ENCODE measurements around the gene NFX1. TPM values are rescaled to one million over a fixed set of nuclear protein-coding genes. Genes with fewer than 3 reads are reported as not detected.
"Not testable (repeated sequence)": the region's sequence is repeated elsewhere in the genome, so short reads cannot be mapped to it uniquely, and the experiment has no call there.

The NFX1 gene
- total RNA-seq, 1 experiment from 2014 or later: 15.4 TPM

GRCh38 chr9:33393581-33393980, 103.3 kb downstream of the NFX1 start:
- DNase-seq (no peak), ATAC-seq (no peak)
- H3K4me1 ChIP-seq (ENCODE audit: insufficient read depth, low read length): peaks cover 6% of the 10 kb centered on the region; the same call in 1 of the 2 replicates
- no peaks in the 10 kb centered on the region for H3K36me3 ChIP-seq (ENCODE audit: low read depth, low read length)
- no peak overlapping the region for H3K4me3 ChIP-seq (ENCODE audit: low read length)
- no peaks in the 10 kb centered on the region for H3K79me2 ChIP-seq (ENCODE audit: low read length)
- no peaks in the 10 kb centered on the region for H4K20me1 ChIP-seq (ENCODE audit: low read length)
- ChIA-PET POLR2A (ENCODE audit: unreplicated experiment) (no interaction called here), CTCF (no interaction called here)
- intact Hi-C loops (cut with micrococcal nuclease): no loop called here
- no peaks in the 10 kb centered on the region for H3K27me3 ChIP-seq (ENCODE audit: low read length)
- H2AFZ ChIP-seq (ENCODE audit: low read length): no peak overlapping the region
- H3K4me2 ChIP-seq (ENCODE audit: low read length): no peak overlapping the region
- H3K27ac ChIP-seq (ENCODE audit: low read length): no peak overlapping the region
- no peak overlapping the region for H3K9ac ChIP-seq (ENCODE audit: low read length)
- H3K9me2 ChIP-seq (replicated peaks; ENCODE audit: low read length): no peaks in the 10 kb centered on the region
- no peak for TF ChIP-seq EZH2 (IDR thresholded peaks at IDR 0.05; ENCODE audit: low read length, unreplicated experiment)
- TF ChIP-seq CTCF (conservative IDR thresholded peaks at IDR 0.05; ENCODE audit: low read depth, low read length): no peak
- TF ChIP-seq EZH2phosphoT487 (IDR thresholded peaks at IDR 0.05; ENCODE audit: borderline replicate concordance, low read length): no peak
- no peaks in the 10 kb centered on the region for H3K9me3 ChIP-seq (ENCODE audit: low read length)
- no peaks in the 10 kb centered on the region for H3F3A ChIP-seq (ENCODE audit: low read length, unreplicated experiment)
- no TSS peak for BruUV-seq (replicated peaks)

GRCh38 chr9:33393986-33394385, 103.7 kb downstream of the NFX1 start:
- H2AFZ ChIP-seq (ENCODE audit: low read length); H3K4me2 ChIP-seq (ENCODE audit: low read length); POLR2A ChIA-PET (ENCODE audit: unreplicated experiment); H4K20me1 ChIP-seq (ENCODE audit: low read length); ATAC-seq; H3K27me3 ChIP-seq (ENCODE audit: low read length); H3K79me2 ChIP-seq (ENCODE audit: low read length); BruUV-seq (replicated peaks); intact Hi-C loops (cut with micrococcal nuclease); H3K9me3 ChIP-seq (ENCODE audit: low read length); H3K27ac ChIP-seq (ENCODE audit: low read length); H3K9me2 ChIP-seq (replicated peaks; ENCODE audit: low read length); H3K4me3 ChIP-seq (ENCODE audit: low read length); H3K36me3 ChIP-seq (ENCODE audit: low read depth, low read length); CTCF ChIA-PET; H3K4me1 ChIP-seq (ENCODE audit: insufficient read depth, low read length); H3F3A ChIP-seq (ENCODE audit: low read length, unreplicated experiment); DNase-seq; H3K9ac ChIP-seq (ENCODE audit: low read length): not testable (repeated sequence)

GRCh38 chr9:33395159-33395879, 105.0 kb downstream of the NFX1 start:
- DNase-seq; H3K4me3 ChIP-seq (ENCODE audit: low read length); H3K9me3 ChIP-seq (ENCODE audit: low read length); H3K27me3 ChIP-seq (ENCODE audit: low read length); BruUV-seq (replicated peaks); H4K20me1 ChIP-seq (ENCODE audit: low read length); ATAC-seq; H3K9me2 ChIP-seq (replicated peaks; ENCODE audit: low read length); intact Hi-C loops (cut with micrococcal nuclease); CTCF ChIA-PET; H3K27ac ChIP-seq (ENCODE audit: low read length); POLR2A ChIA-PET (ENCODE audit: unreplicated experiment); H2AFZ ChIP-seq (ENCODE audit: low read length); H3K79me2 ChIP-seq (ENCODE audit: low read length); H3F3A ChIP-seq (ENCODE audit: low read length, unreplicated experiment); H3K4me2 ChIP-seq (ENCODE audit: low read length); H3K9ac ChIP-seq (ENCODE audit: low read length); H3K36me3 ChIP-seq (ENCODE audit: low read depth, low read length); H3K4me1 ChIP-seq (ENCODE audit: insufficient read depth, low read length): not testable (repeated sequence)

- H2AFZ ChIP-seq (ENCODE audit: low read length); H3K9ac ChIP-seq (ENCODE audit: low read length); H3K4me3 ChIP-seq (ENCODE audit: low read length); H3K4me2 ChIP-seq (ENCODE audit: low read length); H3K4me1 ChIP-seq (ENCODE audit: insufficient read depth, low read length); H3F3A ChIP-seq (ENCODE audit: low read length, unreplicated experiment); CTCF ChIA-PET; H3K79me2 ChIP-seq (ENCODE audit: low read length); H3K27me3 ChIP-seq (ENCODE audit: low read length); H3K9me3 ChIP-seq (ENCODE audit: low read length); BruUV-seq (replicated peaks); H3K36me3 ChIP-seq (ENCODE audit: low read depth, low read length); intact Hi-C loops (cut with micrococcal nuclease); H3K9me2 ChIP-seq (replicated peaks; ENCODE audit: low read length); POLR2A ChIA-PET (ENCODE audit: unreplicated experiment); DNase-seq; H4K20me1 ChIP-seq (ENCODE audit: low read length); ATAC-seq; H3K27ac ChIP-seq (ENCODE audit: low read length): not testable (repeated sequence)
These were observed 107.5 kb downstream of the NFX1 start for GRCh38 chr9:33397801-33398200.

- H4K20me1 ChIP-seq (ENCODE audit: low read length); H3F3A ChIP-seq (ENCODE audit: low read length, unreplicated experiment); BruUV-seq (replicated peaks); H3K27ac ChIP-seq (ENCODE audit: low read length); H3K4me3 ChIP-seq (ENCODE audit: low read length); POLR2A ChIA-PET (ENCODE audit: unreplicated experiment); H3K9me3 ChIP-seq (ENCODE audit: low read length); H3K4me2 ChIP-seq (ENCODE audit: low read length); H2AFZ ChIP-seq (ENCODE audit: low read length); H3K36me3 ChIP-seq (ENCODE audit: low read depth, low read length); H3K27me3 ChIP-seq (ENCODE audit: low read length); H3K79me2 ChIP-seq (ENCODE audit: low read length); CTCF ChIA-PET; H3K9me2 ChIP-seq (replicated peaks; ENCODE audit: low read length); DNase-seq; H3K4me1 ChIP-seq (ENCODE audit: insufficient read depth, low read length); intact Hi-C loops (cut with micrococcal nuclease); H3K9ac ChIP-seq (ENCODE audit: low read length); ATAC-seq: not testable (repeated sequence)
These were observed 108.7 kb downstream of the NFX1 start for GRCh38 chr9:33399047-33399446.

GRCh38 chr9:33401809-33402208, 111.5 kb downstream of the NFX1 start:
- H2AFZ ChIP-seq (ENCODE audit: low read length); POLR2A ChIA-PET (ENCODE audit: unreplicated experiment); H4K20me1 ChIP-seq (ENCODE audit: low read length); DNase-seq; H3K9me3 ChIP-seq (ENCODE audit: low read length); H3K9ac ChIP-seq (ENCODE audit: low read length); H3K4me3 ChIP-seq (ENCODE audit: low read length); CTCF ChIA-PET; H3K79me2 ChIP-seq (ENCODE audit: low read length); H3K4me2 ChIP-seq (ENCODE audit: low read length); H3F3A ChIP-seq (ENCODE audit: low read length, unreplicated experiment); BruUV-seq (replicated peaks); ATAC-seq; H3K4me1 ChIP-seq (ENCODE audit: insufficient read depth, low read length); H3K36me3 ChIP-seq (ENCODE audit: low read depth, low read length); H3K27me3 ChIP-seq (ENCODE audit: low read length); H3K27ac ChIP-seq (ENCODE audit: low read length); H3K9me2 ChIP-seq (replicated peaks; ENCODE audit: low read length): not testable (repeated sequence)
- intact Hi-C loops (cut with micrococcal nuclease): loop anchor here (5.0 kb wide), 1 partner anchor 65 kb away; no protein-coding TSS in a partner anchor
